Mucosa of rectum (tissue), 2 donors: ENCODE results near the gene CDK6.

Source experiments
- H3K27ac ChIP-seq, 2 donors: one replicate each; pipeline ENCODE4 v1.7.0; 2013; ENCODE audit warnings: inconsistent platforms in 2 of 2, low read depth in 2 of 2, low read length in 2 of 2
- H3K27me3 ChIP-seq, 2 donors: one replicate each; pipeline ENCODE4 v1.7.0; 2013; ENCODE audit warnings: low read length in 2 of 2; ENCODE audit not compliant: control insufficient read depth in 2 of 2, insufficient read depth in 2 of 2
- H3K36me3 ChIP-seq, 2 donors: one replicate each; pipeline ENCODE4 v1.7.0; 2013; ENCODE audit warnings: low read length in 2 of 2; ENCODE audit not compliant: control insufficient read depth in 2 of 2, insufficient read depth in 2 of 2
- H3K4me1 ChIP-seq, 2 donors: one replicate each; pipeline ENCODE4 v1.7.0; 2013; ENCODE audit warnings: low read length in 2 of 2, mild to moderate bottlenecking in 1 of 2; ENCODE audit not compliant: control insufficient read depth in 2 of 2, insufficient read depth in 2 of 2
- H3K4me3 ChIP-seq, 2 donors: one replicate each; pipeline ENCODE4 v1.7.0; 2013; ENCODE audit warnings: low read length in 2 of 2
- H3K9ac ChIP-seq, 2 donors: one replicate each; pipeline ENCODE4 v1.7.0; 2013; ENCODE audit warnings: low read length in 2 of 2, low read depth in 1 of 2, mild to moderate bottlenecking in 1 of 2
- H3K9me3 ChIP-seq, 2 donors: one replicate each; pipeline ENCODE4 v1.7.0; 2013; ENCODE audit warnings: low read length in 2 of 2; ENCODE audit not compliant: control insufficient read depth in 2 of 2
- donor health status: healthy.
- donor health status: Normal muscosa, but diverticular disease.

CDK6 gene

GRCh38 chr7:92754919-92755581 is 81.3 kb downstream of the CDK6 start:
- no peaks in the 10 kb centered on the region for H3K4me1 ChIP-seq
- H3K27ac ChIP-seq: no peak overlapping the region
- H3K4me3 ChIP-seq: no peak overlapping the region
- no peaks in the 10 kb centered on the region for H3K36me3 ChIP-seq
- no peaks in the 10 kb centered on the region for H3K9me3 ChIP-seq
- no peak overlapping the region for H3K9ac ChIP-seq
- H3K27me3 ChIP-seq: no peaks in the 10 kb centered on the region

GRCh38 chr7:92753614-92754013 is 82.8 kb downstream of the CDK6 start:
- Histone ChIP-seq H3K9me3 (no peaks in the 10 kb centered on the region), H3K27me3 (no peaks in the 10 kb centered on the region), H3K4me3 (no peak overlapping the region), H3K36me3 (no peaks in the 10 kb centered on the region), H3K27ac (no peak overlapping the region), H3K9ac (no peak overlapping the region), H3K4me1 (peaks cover 0 to 3% of the 10 kb centered on the region in 2 donors)

- H3K4me3 ChIP-seq: no peak overlapping the region
- H3K9me3 ChIP-seq: no peaks in the 10 kb centered on the region
- H3K27me3 ChIP-seq: no peaks in the 10 kb centered on the region
- no peak overlapping the region for H3K27ac ChIP-seq
- no peaks in the 10 kb centered on the region for H3K36me3 ChIP-seq
- H3K4me1 ChIP-seq: peaks cover 0 to 3% of the 10 kb centered on the region in 2 donors
- H3K9ac ChIP-seq: no peak overlapping the region
These were observed 84.2 kb downstream of the CDK6 start for GRCh38 chr7:92751902-92752901.

GRCh38 chr7:92750946-92751345 is 85.4 kb downstream of the CDK6 start:
- H3K36me3 ChIP-seq: no peaks in the 10 kb centered on the region
- no peak overlapping the region for H3K27ac ChIP-seq
- no peak overlapping the region for H3K9ac ChIP-seq
- no peak overlapping the region for H3K4me3 ChIP-seq
- H3K4me1 ChIP-seq: peaks cover 0 to 3% of the 10 kb centered on the region in 2 donors
- no peaks in the 10 kb centered on the region for H3K9me3 ChIP-seq
- H3K27me3 ChIP-seq: no peaks in the 10 kb centered on the region

GRCh38 chr7:92750447-92750839 is 85.9 kb downstream of the CDK6 start:
- no peaks in the 10 kb centered on the region for H3K36me3 ChIP-seq
- no peak overlapping the region for H3K4me3 ChIP-seq
- no peaks in the 10 kb centered on the region for H3K9me3 ChIP-seq
- H3K27me3 ChIP-seq: no peaks in the 10 kb centered on the region
- no peak overlapping the region for H3K9ac ChIP-seq
- peaks cover 0 to 3% of the 10 kb centered on the region in 2 donors for H3K4me1 ChIP-seq
- H3K27ac ChIP-seq: no peak overlapping the region

- H3K27me3 ChIP-seq: no peaks in the 10 kb centered on the region
- H3K4me1 ChIP-seq: peaks cover 0 to 3% of the 10 kb centered on the region in 2 donors
- no peaks in the 10 kb centered on the region for H3K36me3 ChIP-seq
- no peak overlapping the region for H3K9ac ChIP-seq
- no peaks in the 10 kb centered on the region for H3K9me3 ChIP-seq
- no peak overlapping the region for H3K4me3 ChIP-seq
- no peak overlapping the region for H3K27ac ChIP-seq
These were observed 86.4 kb downstream of the CDK6 start for GRCh38 chr7:92749832-92750446.

DNA sequence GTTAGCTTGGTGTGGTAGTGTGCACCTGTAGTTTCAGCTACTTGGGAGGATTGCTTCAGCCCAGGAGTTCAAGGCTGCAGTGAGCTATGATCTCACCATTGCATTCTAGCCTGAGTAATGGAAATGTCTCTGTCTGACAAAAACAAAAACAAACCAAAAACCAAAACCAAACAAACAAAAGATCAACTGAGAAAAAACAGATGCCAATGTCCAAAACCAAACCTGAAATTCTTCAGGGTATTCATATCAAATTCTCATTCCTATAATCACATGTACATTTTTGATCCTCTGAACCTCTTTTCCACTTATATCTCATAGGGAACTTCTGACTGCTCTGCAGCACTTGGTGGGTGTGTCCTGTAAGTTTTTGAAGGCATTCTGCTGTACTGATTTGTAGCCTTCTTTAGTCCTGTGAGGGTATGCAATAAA is 87.0 kb downstream of the CDK6 start:
- Histone ChIP-seq H3K27ac (no peak overlapping the region), H3K9ac (no peak overlapping the region), H3K27me3 (no peaks in the 10 kb centered on the region), H3K4me1 (peaks cover 0 to 3% of the 10 kb centered on the region in 2 donors), H3K9me3 (no peaks in the 10 kb centered on the region), H3K4me3 (no peak overlapping the region), H3K36me3 (no peaks in the 10 kb centered on the region)

DNA sequence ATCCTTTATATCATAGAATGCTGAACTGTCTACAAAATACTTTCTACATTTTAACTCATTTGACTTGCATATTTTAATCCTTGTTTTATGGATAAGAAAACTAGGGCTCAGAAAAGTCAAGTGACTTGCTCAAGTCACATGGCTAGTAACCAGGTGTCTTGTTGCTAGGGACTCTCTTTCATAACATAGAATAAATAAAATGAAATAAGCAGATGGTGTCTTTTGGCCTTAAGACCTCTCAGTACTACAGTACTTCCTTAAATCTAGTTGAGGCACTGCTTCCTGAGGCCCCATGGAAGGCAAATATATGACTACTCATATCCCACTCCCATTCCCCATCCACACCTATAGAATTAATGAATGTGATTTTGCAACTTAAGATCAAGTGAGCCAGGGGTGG is 87.9 kb downstream of the CDK6 start:
- no peaks in the 10 kb centered on the region for H3K9me3 ChIP-seq
- peaks cover 0 to 3% of the 10 kb centered on the region in 2 donors for H3K4me1 ChIP-seq
- H3K4me3 ChIP-seq: no peak overlapping the region
- no peaks in the 10 kb centered on the region for H3K36me3 ChIP-seq
- H3K27me3 ChIP-seq: no peaks in the 10 kb centered on the region
- no peak overlapping the region for H3K9ac ChIP-seq
- no peak overlapping the region for H3K27ac ChIP-seq

- Histone ChIP-seq H3K4me1 (peaks cover 0 to 3% of the 10 kb centered on the region in 2 donors), H3K27ac (no peak overlapping the region), H3K36me3 (no peaks in the 10 kb centered on the region), H3K27me3 (no peaks in the 10 kb centered on the region), H3K4me3 (no peak overlapping the region), H3K9ac (no peak overlapping the region), H3K9me3 (no peaks in the 10 kb centered on the region)
These were observed 89.1 kb downstream of the CDK6 start for GRCh38 chr7:92747041-92747835.
